HG03066 (cell line): ENCODE measurements around the gene FARP1.
A peak's percentile ranks its signal among the peaks of the same experiment; 100 is the strongest.

ENCODE experiments used
- ATAC-seq: cut with Tn5 transposase; IDR thresholded peaks from one replicate; pipeline ENCODE4 v1.9.1; 2021; ENCODE audit warnings: low read depth; ENCODE audit not compliant: unreplicated experiment

The FARP1 gene

GRCh38 chr13:98429977-98430736, 287.3 kb downstream of the FARP1 start:
- no peak for ATAC-seq

GRCh38 chr13:98432638-98433037, 289.7 kb downstream of the FARP1 start:
- ATAC-seq, result no peak

- ATAC-seq, result no peak
These were observed 290.8 kb downstream of the FARP1 start for GRCh38 chr13:98433654-98434053.

- ATAC-seq, result no peak
These were observed 291.2 kb downstream of the FARP1 start for GRCh38 chr13:98434060-98434459.

- ATAC-seq, result no peak
These were observed 292.5 kb downstream of the FARP1 start for GRCh38 chr13:98435376-98435775.

- ATAC-seq, result no peak
These were observed 293.5 kb downstream of the FARP1 start for GRCh38 chr13:98436233-98436910.

- no peak for ATAC-seq
These were observed 295.6 kb downstream of the FARP1 start for GRCh38 chr13:98438246-98439125.

GRCh38 chr13:98439126-98439828, 296.4 kb downstream of the FARP1 start:
- ATAC-seq, result no peak

GRCh38 chr13:98439896-98440295, 297.0 kb downstream of the FARP1 start:
- no peak for ATAC-seq

- no peak for ATAC-seq
These were observed 297.6 kb downstream of the FARP1 start for GRCh38 chr13:98440390-98441055.

GRCh38 chr13:98441056-98441676, 298.3 kb downstream of the FARP1 start:
- ATAC-seq, result no peak

GRCh38 chr13:98442391-98443230, 299.7 kb downstream of the FARP1 start:
- ATAC-seq, result no peak

GRCh38 chr13:98443329-98443728, 300.4 kb downstream of the FARP1 start:
- no peak for ATAC-seq

GRCh38 chr13:98443800-98444325, 301.0 kb downstream of the FARP1 start:
- no peak for ATAC-seq

- ATAC-seq, result no peak
These were observed 301.5 kb downstream of the FARP1 start for GRCh38 chr13:98444381-98444780.

GRCh38 chr13:98445340-98446233, 302.7 kb downstream of the FARP1 start:
- ATAC-seq, result peak; percentile 85

GRCh38 chr13:98446234-98446621, 303.3 kb downstream of the FARP1 start:
- no peak for ATAC-seq
